Measurements from ENCODE around the gene PROS1.
"Not testable (repeated sequence)": the region's sequence is repeated elsewhere in the genome, so short reads cannot be mapped to it uniquely, and the experiment has no call there.

The PROS1 gene

GRCh38 chr3:93926789-93927188 is 46.9 kb downstream of the PROS1 start:
- TF ChIP-seq SNAI2 (CRISPR knock-in tag; IDR thresholded peaks at IDR 0.05) (no peak), ZNF565 (CRISPR knock-in tag; conservative IDR thresholded peaks at IDR 0.05; ENCODE audit: low read depth) (no peak), RARB (CRISPR knock-in tag; IDR thresholded peaks at IDR 0.05) (no peak), PATZ1 (CRISPR knock-in tag; IDR thresholded peaks at IDR 0.05; ENCODE audit: borderline replicate concordance) (no peak), CSDC2 (CRISPR knock-in tag; IDR thresholded peaks at IDR 0.05) (no peak), TSHZ2 (CRISPR knock-in tag; IDR thresholded peaks at IDR 0.05) (no peak), CREB5 (CRISPR knock-in tag; IDR thresholded peaks at IDR 0.05; ENCODE audit: low read depth) (no peak), CSRNP3 (CRISPR knock-in tag; IDR thresholded peaks at IDR 0.05) (no peak)
- ATAC-seq: no peak

GRCh38 chr3:93924491-93924890 is 49.2 kb downstream of the PROS1 start:
- no peak for ATAC-seq
- TF ChIP-seq SNAI2 (CRISPR knock-in tag; IDR thresholded peaks at IDR 0.05): no peak
- TF ChIP-seq PATZ1 (CRISPR knock-in tag; IDR thresholded peaks at IDR 0.05; ENCODE audit: borderline replicate concordance): no peak
- no peak for TF ChIP-seq ZNF565 (CRISPR knock-in tag; conservative IDR thresholded peaks at IDR 0.05; ENCODE audit: low read depth)
- no peak for TF ChIP-seq ZFP3 (CRISPR knock-in tag; IDR thresholded peaks at IDR 0.05)
- no peak for TF ChIP-seq ZNF8 (CRISPR knock-in tag; IDR thresholded peaks at IDR 0.05)
- TF ChIP-seq ZFP30 (CRISPR knock-in tag; IDR thresholded peaks at IDR 0.05): no peak
- no peak for TF ChIP-seq TCF4 (CRISPR knock-in tag; IDR thresholded peaks at IDR 0.05; ENCODE audit: borderline replicate concordance)
- TF ChIP-seq ISL1 (CRISPR knock-in tag; IDR thresholded peaks at IDR 0.05): no peak
- TF ChIP-seq CSRNP3 (CRISPR knock-in tag; IDR thresholded peaks at IDR 0.05): no peak
- TF ChIP-seq BACH2 (CRISPR knock-in tag; IDR thresholded peaks at IDR 0.05; ENCODE audit: borderline replicate concordance): no peak
- TF ChIP-seq OSR1 (CRISPR knock-in tag; IDR thresholded peaks at IDR 0.05): no peak

- ATAC-seq: no peak
- no peak for TF ChIP-seq TOX (CRISPR knock-in tag; IDR thresholded peaks at IDR 0.05; ENCODE audit: borderline replicate concordance)
- no peak for TF ChIP-seq GLIS3 (CRISPR knock-in tag; IDR thresholded peaks at IDR 0.05)
- no peak for TF ChIP-seq ZFP30 (CRISPR knock-in tag; IDR thresholded peaks at IDR 0.05)
Measured at GRCh38 chr3:93923006-93923405, 50.7 kb downstream of the PROS1 start.

GRCh38 chr3:93917546-93918029 is 56.1 kb downstream of the PROS1 start:
- ATAC-seq: not testable (repeated sequence)

GRCh38 chr3:93913623-93914022 is 60.1 kb downstream of the PROS1 start:
- ATAC-seq: not testable (repeated sequence)
